ENCODE measurements around the gene PXDC1.

Gene PXDC1

DNA sequence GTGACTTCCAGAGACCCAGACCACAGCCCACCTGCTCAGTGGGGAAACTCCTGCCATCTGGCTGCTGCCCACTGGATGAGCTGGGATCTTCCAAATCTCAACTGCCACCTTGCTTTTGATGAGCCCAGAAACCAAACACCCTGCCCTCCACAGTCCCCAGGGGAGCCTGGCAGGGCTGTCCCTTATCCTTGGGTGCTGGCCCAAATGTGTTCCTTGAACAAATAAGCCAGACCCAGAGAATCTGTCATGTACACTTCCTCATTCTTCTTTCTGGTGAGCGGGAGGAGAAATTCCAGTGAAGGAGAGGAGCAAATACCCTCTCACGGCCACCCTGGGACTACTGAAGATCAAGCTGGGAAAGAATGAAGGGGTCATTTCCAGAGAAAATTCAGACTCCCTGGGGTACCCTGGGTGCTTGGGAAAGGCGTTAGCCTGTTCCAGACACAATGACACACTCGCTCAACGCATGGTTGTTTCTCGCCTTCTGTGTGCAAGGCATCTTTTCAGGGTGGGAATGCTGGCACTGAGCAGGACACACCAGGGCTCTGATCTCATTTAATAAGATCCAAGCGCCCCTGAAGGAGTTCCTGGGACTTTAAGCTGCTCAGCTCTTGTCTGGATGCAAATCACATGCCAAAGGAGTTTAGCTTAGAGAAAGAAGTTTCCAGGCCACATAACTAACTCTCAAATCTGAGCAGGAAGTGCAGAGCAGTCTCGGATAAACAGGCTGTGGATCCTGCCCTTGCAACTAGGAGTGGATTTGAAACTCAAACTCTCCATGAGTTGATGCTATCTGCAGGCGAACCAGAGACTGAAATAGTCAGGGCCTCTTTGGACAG lies 38.5 kb downstream of the PXDC1 start:
- Histone ChIP-seq H3K9me3 (ENCODE audit: control extremely low read depth in 1 of 5, control insufficient read depth in 4 of 5, insufficient read depth in 2 of 5, low read depth in 1 of 5, low read length in 4 of 5) (peaks cover 0 to 7% (median 0%) of the 10 kb centered on the region in 5 experiments), H3K27ac (ENCODE audit: insufficient read depth in 1 of 2, low read depth in 1 of 2, low read length in 2 of 2, poor library complexity in 1 of 2, severe bottlenecking in 2 of 2) (no peak overlapping the region), H3K4me1 (ENCODE audit: control extremely low read depth in 1 of 4, control insufficient read depth in 4 of 4, insufficient read depth in 4 of 4, low read length in 3 of 4) (no peaks in the 10 kb centered on the region), H3K27me3 (replicated peaks in 2 of 5; ENCODE audit: control insufficient read depth in 4 of 5, insufficient read depth in 5 of 5, low read length in 4 of 5) (no peaks in the 10 kb centered on the region), H3K4me3 (ENCODE audit: control insufficient read depth in 1 of 7, extremely low read depth in 1 of 7, insufficient read depth in 4 of 7, low read depth in 2 of 7, low read length in 6 of 7) (no peak overlapping the region), H3K36me3 (ENCODE audit: control insufficient read depth in 4 of 4, insufficient read depth in 4 of 4, low read length in 3 of 4) (no peaks in the 10 kb centered on the region)
- DNase-seq = no peak
- POLR2A ChIA-PET = no interaction called here
- 97% methylated on average over 9 of the region's 9 CpGs for WGBS (ENCODE audit: insufficient coverage)
- CTCF ChIA-PET = interaction anchor here (1.3 kb wide), 1 partner anchor 15 kb away, joined by 3 read pairs; no protein-coding TSS in a partner anchor

DNA sequence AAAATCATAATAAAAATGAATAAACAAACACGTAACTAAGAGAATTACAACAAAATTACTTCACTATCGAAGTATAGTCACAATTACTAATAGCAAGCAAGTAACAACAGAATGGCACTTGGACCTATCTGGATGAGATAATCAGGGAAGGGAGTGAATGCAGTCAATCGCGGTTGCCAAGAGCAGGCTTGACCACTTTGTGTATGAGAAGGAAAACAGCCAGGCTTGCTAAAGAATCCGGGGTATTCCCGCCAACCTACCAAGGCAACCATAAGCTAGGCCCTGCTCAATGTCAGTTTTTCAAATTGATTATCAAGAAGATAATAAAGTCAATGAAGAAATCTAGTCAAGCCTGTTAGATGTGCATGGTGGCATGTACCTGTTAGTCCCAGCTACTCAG lies 39.7 kb downstream of the PXDC1 start:
- CTCF ChIA-PET = no interaction called here
- whole genome bisulfite sequencing (ENCODE audit: insufficient coverage) = 100% methylated on average over 2 of the region's 6 CpGs
- DNase-seq = no peak

DNA sequence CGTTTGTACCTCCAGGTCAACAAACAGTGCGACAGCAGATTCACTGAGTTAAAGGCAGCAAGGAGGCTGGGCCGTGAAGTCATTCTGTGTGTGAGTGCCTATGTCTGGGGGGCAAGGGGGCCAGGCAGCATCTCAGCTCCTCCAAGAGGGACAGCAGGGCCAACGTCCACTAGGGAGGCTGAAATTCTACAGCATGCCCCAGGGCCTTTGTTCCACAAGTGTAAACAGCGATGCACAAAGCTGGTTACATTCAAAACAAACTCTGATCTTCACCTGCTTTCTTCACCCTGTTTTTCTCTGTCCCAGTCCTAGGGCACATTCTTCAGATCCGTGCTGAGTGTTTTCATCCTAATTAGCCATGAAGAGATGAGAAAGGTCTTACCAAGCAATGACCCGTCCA lies 41.1 kb downstream of the PXDC1 start:
- Histone ChIP-seq H3K9me3 (ENCODE audit: control extremely low read depth in 1 of 5, control insufficient read depth in 4 of 5, insufficient read depth in 2 of 5, low read depth in 1 of 5, low read length in 4 of 5) (peaks cover 0 to 7% (median 0%) of the 10 kb centered on the region in 5 experiments), H3K4me3 (ENCODE audit: control insufficient read depth in 1 of 7, extremely low read depth in 1 of 7, insufficient read depth in 4 of 7, low read depth in 2 of 7, low read length in 6 of 7) (no peak overlapping the region), H3K36me3 (ENCODE audit: control insufficient read depth in 4 of 4, insufficient read depth in 4 of 4, low read length in 3 of 4) (no peaks in the 10 kb centered on the region), H3K4me1 (ENCODE audit: control extremely low read depth in 1 of 4, control insufficient read depth in 4 of 4, insufficient read depth in 4 of 4, low read length in 3 of 4) (no peaks in the 10 kb centered on the region), H3K27me3 (replicated peaks in 2 of 5; ENCODE audit: control insufficient read depth in 4 of 5, insufficient read depth in 5 of 5, low read length in 4 of 5) (no peaks in the 10 kb centered on the region), H3K27ac (ENCODE audit: insufficient read depth in 1 of 2, low read depth in 1 of 2, low read length in 2 of 2, poor library complexity in 1 of 2, severe bottlenecking in 2 of 2) (no peak overlapping the region)
- no peak for DNase-seq
- ChIA-PET POLR2A (no interaction called here), CTCF (interaction anchor here (2.7 kb wide), 1 partner anchor 10 kb away, joined by 8 read pairs; no protein-coding TSS in a partner anchor)
- 100% methylated on average over 6 of the region's 7 CpGs for WGBS (ENCODE audit: insufficient coverage)

More for the DNA sequence above, 39.7 kb downstream of the PXDC1 start:
- Histone ChIP-seq H3K27me3 (replicated peaks in 2 of 5; ENCODE audit: control insufficient read depth in 4 of 5, insufficient read depth in 5 of 5, low read length in 4 of 5) (no peaks in the 10 kb centered on the region), H3K27ac (ENCODE audit: insufficient read depth in 1 of 2, low read depth in 1 of 2, low read length in 2 of 2, poor library complexity in 1 of 2, severe bottlenecking in 2 of 2) (no peak overlapping the region), H3K4me3 (ENCODE audit: control insufficient read depth in 1 of 7, extremely low read depth in 1 of 7, insufficient read depth in 4 of 7, low read depth in 2 of 7, low read length in 6 of 7) (no peak overlapping the region), H3K4me1 (ENCODE audit: control extremely low read depth in 1 of 4, control insufficient read depth in 4 of 4, insufficient read depth in 4 of 4, low read length in 3 of 4) (no peaks in the 10 kb centered on the region), H3K36me3 (ENCODE audit: control insufficient read depth in 4 of 4, insufficient read depth in 4 of 4, low read length in 3 of 4) (no peaks in the 10 kb centered on the region), H3K9me3 (ENCODE audit: control extremely low read depth in 1 of 5, control insufficient read depth in 4 of 5, insufficient read depth in 2 of 5, low read depth in 1 of 5, low read length in 4 of 5) (peaks cover 0 to 7% (median 0%) of the 10 kb centered on the region in 5 experiments)
- POLR2A ChIA-PET = no interaction called here

DNA sequence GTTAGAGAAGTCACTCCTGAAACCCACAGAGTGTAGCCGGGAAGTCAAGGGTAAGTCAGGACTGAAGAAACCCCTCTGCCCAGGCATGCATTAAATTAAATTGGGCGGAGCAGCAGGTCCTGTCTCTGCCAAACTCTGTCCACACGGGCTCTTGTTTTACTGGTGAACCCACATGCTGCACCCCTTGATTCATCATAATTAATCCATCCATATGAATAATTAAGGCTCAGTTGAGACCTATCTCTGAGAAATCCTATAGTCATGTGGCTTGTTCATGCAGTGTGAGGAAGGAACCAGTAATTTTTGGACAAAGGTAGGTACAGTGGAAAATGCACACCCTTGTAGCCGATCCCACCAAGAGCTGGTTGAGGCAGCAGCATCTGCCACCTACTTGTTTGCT lies 43.0 kb downstream of the PXDC1 start:
- Histone ChIP-seq H3K9me3 (ENCODE audit: control extremely low read depth in 1 of 5, control insufficient read depth in 4 of 5, insufficient read depth in 2 of 5, low read depth in 1 of 5, low read length in 4 of 5) (no peaks in the 10 kb centered on the region), H3K4me1 (ENCODE audit: control extremely low read depth in 1 of 4, control insufficient read depth in 4 of 4, insufficient read depth in 4 of 4, low read length in 3 of 4) (no peaks in the 10 kb centered on the region), H3K36me3 (ENCODE audit: control insufficient read depth in 4 of 4, insufficient read depth in 4 of 4, low read length in 3 of 4) (no peaks in the 10 kb centered on the region), H3K4me3 (ENCODE audit: control insufficient read depth in 1 of 7, extremely low read depth in 1 of 7, insufficient read depth in 4 of 7, low read depth in 2 of 7, low read length in 6 of 7) (no peak overlapping the region), H3K27me3 (replicated peaks in 2 of 5; ENCODE audit: control insufficient read depth in 4 of 5, insufficient read depth in 5 of 5, low read length in 4 of 5) (no peaks in the 10 kb centered on the region), H3K27ac (ENCODE audit: insufficient read depth in 1 of 2, low read depth in 1 of 2, low read length in 2 of 2, poor library complexity in 1 of 2, severe bottlenecking in 2 of 2) (no peak overlapping the region)
- CTCF ChIA-PET = interaction anchor here (2.7 kb wide), 1 partner anchor 8 kb away, joined by 8 read pairs; no protein-coding TSS in a partner anchor
- POLR2A ChIA-PET = no interaction called here
- WGBS (ENCODE audit: insufficient coverage) = 100% methylated on average over 3 of the region's 4 CpGs
- DNase-seq = no peak

DNA sequence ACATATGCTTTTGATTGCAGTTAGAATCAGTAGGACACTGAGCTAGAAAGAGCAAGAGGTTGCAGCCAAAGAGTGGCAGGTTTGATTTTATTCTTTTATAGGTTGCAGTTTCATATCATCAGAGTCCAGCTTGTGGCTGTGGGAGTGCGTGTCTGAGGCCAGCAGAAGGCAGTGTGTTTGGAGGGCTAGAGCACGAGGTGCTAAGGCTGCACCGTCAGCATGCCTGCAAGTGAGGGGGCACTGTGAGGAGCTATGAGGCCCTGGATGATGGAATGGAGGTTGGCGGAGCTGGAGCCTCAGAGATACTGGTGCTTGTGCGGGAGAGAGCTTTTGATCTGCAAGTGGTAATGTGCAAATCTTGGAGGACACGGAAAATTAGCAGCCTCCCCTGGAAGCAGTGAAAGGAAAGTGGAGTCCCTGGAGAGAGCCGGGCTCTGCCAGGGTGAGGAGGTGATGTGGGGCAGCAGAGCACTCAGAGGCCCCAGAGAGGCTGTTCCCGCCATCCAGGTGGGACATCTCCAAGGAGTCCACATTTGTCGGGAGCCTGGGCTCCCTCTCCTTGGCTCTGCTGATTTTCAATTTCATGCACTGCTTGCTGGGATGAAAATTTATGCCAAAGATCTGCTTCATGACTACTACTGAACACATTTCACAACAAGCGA lies 43.6 kb downstream of the PXDC1 start:
- CTCF ChIA-PET = interaction anchor here (2.7 kb wide), 1 partner anchor 8 kb away, joined by 8 read pairs; no protein-coding TSS in a partner anchor

DNA sequence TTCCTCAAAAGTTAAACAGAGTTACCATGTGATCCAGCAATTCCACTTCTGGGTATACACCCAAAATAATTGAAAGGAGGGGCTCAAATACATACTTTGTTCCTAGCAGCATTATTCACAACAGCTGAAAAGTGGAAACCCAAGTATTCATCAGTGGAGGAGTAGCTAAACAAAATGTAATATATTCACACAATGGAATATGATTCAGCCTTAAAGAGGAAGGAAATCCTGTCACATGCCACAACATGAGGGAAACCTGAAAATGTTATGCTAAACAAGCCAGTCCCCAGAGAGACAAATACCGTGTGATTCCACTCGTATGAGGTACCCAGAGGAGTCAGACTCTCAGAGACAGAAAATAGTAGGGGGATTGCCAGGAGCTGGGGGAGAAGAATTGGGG lies 44.5 kb downstream of the PXDC1 start:
- WGBS (ENCODE audit: insufficient coverage) = 67% methylated on average over 2 of the region's 2 CpGs
- Histone ChIP-seq H3K27me3 (replicated peaks in 2 of 5; ENCODE audit: control insufficient read depth in 4 of 5, insufficient read depth in 5 of 5, low read length in 4 of 5) (no peaks in the 10 kb centered on the region), H3K4me3 (ENCODE audit: control insufficient read depth in 1 of 7, extremely low read depth in 1 of 7, insufficient read depth in 4 of 7, low read depth in 2 of 7, low read length in 6 of 7) (no peak overlapping the region), H3K27ac (ENCODE audit: insufficient read depth in 1 of 2, low read depth in 1 of 2, low read length in 2 of 2, poor library complexity in 1 of 2, severe bottlenecking in 2 of 2) (no peak overlapping the region), H3K9me3 (ENCODE audit: control extremely low read depth in 1 of 5, control insufficient read depth in 4 of 5, insufficient read depth in 2 of 5, low read depth in 1 of 5, low read length in 4 of 5) (no peaks in the 10 kb centered on the region), H3K4me1 (ENCODE audit: control extremely low read depth in 1 of 4, control insufficient read depth in 4 of 4, insufficient read depth in 4 of 4, low read length in 3 of 4) (no peaks in the 10 kb centered on the region), H3K36me3 (ENCODE audit: control insufficient read depth in 4 of 4, insufficient read depth in 4 of 4, low read length in 3 of 4) (no peaks in the 10 kb centered on the region)
- ChIA-PET CTCF (no interaction called here), POLR2A (no interaction called here)
- DNase-seq = peak in 1 of 3 donors; percentile 18

More for the DNA sequence above, 43.6 kb downstream of the PXDC1 start:
- Histone ChIP-seq H3K27me3 (replicated peaks in 2 of 5; ENCODE audit: control insufficient read depth in 4 of 5, insufficient read depth in 5 of 5, low read length in 4 of 5) (no peaks in the 10 kb centered on the region), H3K9me3 (ENCODE audit: control extremely low read depth in 1 of 5, control insufficient read depth in 4 of 5, insufficient read depth in 2 of 5, low read depth in 1 of 5, low read length in 4 of 5) (no peaks in the 10 kb centered on the region), H3K27ac (ENCODE audit: insufficient read depth in 1 of 2, low read depth in 1 of 2, low read length in 2 of 2, poor library complexity in 1 of 2, severe bottlenecking in 2 of 2) (no peak overlapping the region), H3K4me3 (ENCODE audit: control insufficient read depth in 1 of 7, extremely low read depth in 1 of 7, insufficient read depth in 4 of 7, low read depth in 2 of 7, low read length in 6 of 7) (no peak overlapping the region), H3K36me3 (ENCODE audit: control insufficient read depth in 4 of 4, insufficient read depth in 4 of 4, low read length in 3 of 4) (no peaks in the 10 kb centered on the region), H3K4me1 (ENCODE audit: control extremely low read depth in 1 of 4, control insufficient read depth in 4 of 4, insufficient read depth in 4 of 4, low read length in 3 of 4) (no peaks in the 10 kb centered on the region)
- WGBS (ENCODE audit: insufficient coverage) = 96% methylated on average over 8 of the region's 10 CpGs
- DNase-seq = no peak
- POLR2A ChIA-PET = no interaction called here

DNA sequence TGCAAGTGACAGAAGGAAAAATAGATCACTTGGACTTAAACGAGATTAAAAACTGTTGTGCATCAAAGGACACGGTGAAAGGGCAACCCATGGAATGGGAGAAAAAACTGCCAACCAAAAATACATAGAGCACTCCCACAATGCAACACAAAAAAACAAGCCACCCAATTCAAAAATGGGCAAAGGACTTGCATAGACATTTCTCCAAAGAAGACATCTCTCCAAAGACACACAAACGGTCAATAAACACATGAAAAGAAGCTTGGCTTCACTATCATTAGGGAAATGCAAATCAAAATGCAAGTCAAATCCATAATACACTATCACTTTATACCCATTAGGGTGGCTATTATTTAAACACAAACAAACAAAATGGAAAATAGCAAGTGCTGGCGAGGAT lies 45.0 kb downstream of the PXDC1 start:
- Histone ChIP-seq H3K4me3 (ENCODE audit: control insufficient read depth in 1 of 7, extremely low read depth in 1 of 7, insufficient read depth in 4 of 7, low read depth in 2 of 7, low read length in 6 of 7) (no peak overlapping the region), H3K27me3 (replicated peaks in 2 of 5; ENCODE audit: control insufficient read depth in 4 of 5, insufficient read depth in 5 of 5, low read length in 4 of 5) (no peaks in the 10 kb centered on the region), H3K27ac (ENCODE audit: insufficient read depth in 1 of 2, low read depth in 1 of 2, low read length in 2 of 2, poor library complexity in 1 of 2, severe bottlenecking in 2 of 2) (no peak overlapping the region), H3K36me3 (ENCODE audit: control insufficient read depth in 4 of 4, insufficient read depth in 4 of 4, low read length in 3 of 4) (no peaks in the 10 kb centered on the region), H3K4me1 (ENCODE audit: control extremely low read depth in 1 of 4, control insufficient read depth in 4 of 4, insufficient read depth in 4 of 4, low read length in 3 of 4) (no peaks in the 10 kb centered on the region), H3K9me3 (ENCODE audit: control extremely low read depth in 1 of 5, control insufficient read depth in 4 of 5, insufficient read depth in 2 of 5, low read depth in 1 of 5, low read length in 4 of 5) (no peaks in the 10 kb centered on the region)
- ChIA-PET POLR2A (no interaction called here), CTCF (no interaction called here)
- no peak for DNase-seq
- 100% methylated on average over 3 of the region's 4 CpGs for WGBS (ENCODE audit: insufficient coverage)
